ENCODE data around the gene MYO1D. TPM values are rescaled to one million over a fixed set of nuclear protein-coding genes. Genes with fewer than 3 reads are reported as not detected.

MYO1D gene
- total RNA-seq, 6 donors from 2014 or later: 63.0 to 139 (median 91.9) TPM

GRCh38 chr17:32479074-32479617 is 397.8 kb downstream of the MYO1D start:
- no peak overlapping the region for H3K4me3 ChIP-seq
- peaks cover 0 to 4% (median 0%) of the 10 kb centered on the region in 4 donors for H3K4me1 ChIP-seq
- ATAC-seq (ENCODE audit: low FRiP score in 2 of 2): no peak
- H3K27me3 ChIP-seq: no peaks in the 10 kb centered on the region
- H3K9me3 ChIP-seq: no peaks in the 10 kb centered on the region
- H3K36me3 ChIP-seq: peaks cover 33 to 85% (median 79%) of the 10 kb centered on the region in 4 donors
- no peak overlapping the region for H3K27ac ChIP-seq
- TF ChIP-seq CTCF (IDR thresholded peaks at IDR 0.05) (no peak), POLR2AphosphoS5 (IDR thresholded peaks at IDR 0.05) (no peak), EP300 (IDR thresholded peaks at IDR 0.05) (no peak), POLR2A (IDR thresholded peaks at IDR 0.05) (no peak)
- no peak for DNase-seq
- WGBS, 2 donors: 95 to 100% methylated on average over 5 of the region's 5 CpGs

DNA sequence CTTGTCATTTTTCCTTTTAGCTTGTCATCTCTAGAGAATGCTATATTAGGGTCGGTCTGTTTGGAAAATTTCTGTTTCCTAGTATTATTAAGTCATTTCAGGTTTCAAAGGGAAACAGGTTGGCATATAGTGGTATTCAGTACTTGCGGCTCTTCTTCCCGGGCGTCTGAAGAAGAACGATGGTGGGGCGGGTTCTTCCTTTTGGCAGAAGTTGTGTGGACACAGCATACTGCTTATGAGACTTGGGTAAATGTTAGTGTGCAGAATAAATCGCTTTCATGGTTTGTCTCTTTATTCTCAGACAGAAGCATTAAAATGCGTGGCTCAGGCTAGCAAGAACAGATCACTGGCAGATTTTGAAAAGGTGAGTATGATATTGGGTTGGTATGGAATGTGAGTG is 399.7 kb downstream of the MYO1D start:
- no peak overlapping the region for H3K4me3 ChIP-seq
- DNase-seq: no peak
- H3K27me3 ChIP-seq: no peaks in the 10 kb centered on the region
- ATAC-seq (ENCODE audit: low FRiP score in 2 of 2): no peak
- no peak for TF ChIP-seq CTCF (IDR thresholded peaks at IDR 0.05)
- TF ChIP-seq POLR2AphosphoS5 (IDR thresholded peaks at IDR 0.05): no peak
- TF ChIP-seq EP300 (IDR thresholded peaks at IDR 0.05): no peak
- TF ChIP-seq POLR2A (IDR thresholded peaks at IDR 0.05): no peak
- no peaks in the 10 kb centered on the region for H3K4me1 ChIP-seq
- no peak overlapping the region for H3K27ac ChIP-seq
- H3K9me3 ChIP-seq: no peaks in the 10 kb centered on the region
- H3K36me3 ChIP-seq: peaks cover 41 to 98% (median 92%) of the 10 kb centered on the region in 4 donors
- WGBS, 2 donors: 96 to 97% methylated on average over 8 of the region's 8 CpGs

- no peaks in the 10 kb centered on the region for H3K9me3 ChIP-seq
- H3K27ac ChIP-seq: no peak overlapping the region
- TF ChIP-seq POLR2AphosphoS5 (IDR thresholded peaks at IDR 0.05): no peak
- no peak for TF ChIP-seq EP300 (IDR thresholded peaks at IDR 0.05)
- TF ChIP-seq POLR2A (IDR thresholded peaks at IDR 0.05): no peak
- no peak for TF ChIP-seq CTCF (IDR thresholded peaks at IDR 0.05)
- no peaks in the 10 kb centered on the region for H3K27me3 ChIP-seq
- H3K4me3 ChIP-seq: no peak overlapping the region
- H3K36me3 ChIP-seq: peaks cover 48 to 98% (median 95%) of the 10 kb centered on the region in 4 donors
- H3K4me1 ChIP-seq: no peaks in the 10 kb centered on the region
- DNase-seq (no peak), ATAC-seq (ENCODE audit: low FRiP score in 2 of 2) (no peak)
- 87 to 94% methylated on average over 3 of the region's 3 CpGs for WGBS, 2 donors
Observed at GRCh38 chr17:32475258-32475657, 401.7 kb downstream of the MYO1D start.

DNA sequence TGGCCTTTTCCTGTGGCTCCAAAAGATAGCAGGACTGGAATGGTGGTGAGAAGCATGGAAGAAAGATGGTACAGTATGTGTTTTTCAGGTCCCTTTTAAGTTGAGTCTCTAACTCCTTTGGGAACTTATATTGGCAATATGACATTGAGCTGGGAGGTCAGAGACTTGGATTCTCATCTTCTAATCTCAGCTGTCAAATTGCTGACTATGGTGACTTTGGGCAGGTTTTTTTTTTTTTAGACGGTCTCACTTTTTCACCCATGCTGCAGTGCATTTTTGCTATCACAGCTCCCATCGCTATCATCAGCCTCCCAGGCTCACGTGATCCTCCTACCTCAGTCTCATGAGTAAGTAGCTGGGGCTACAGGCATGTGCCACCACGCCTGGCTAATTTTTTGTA is 405.3 kb downstream of the MYO1D start:
- WGBS, 2 donors: 84 to 91% methylated on average over 4 of the region's 4 CpGs
- no peak overlapping the region for H3K4me3 ChIP-seq
- no peaks in the 10 kb centered on the region for H3K4me1 ChIP-seq
- peaks cover 32 to 98% (median 92%) of the 10 kb centered on the region in 4 donors for H3K36me3 ChIP-seq
- no peak overlapping the region for H3K27ac ChIP-seq
- no peak for TF ChIP-seq POLR2AphosphoS5 (IDR thresholded peaks at IDR 0.05)
- TF ChIP-seq POLR2A (IDR thresholded peaks at IDR 0.05): no peak
- no peak for TF ChIP-seq EP300 (IDR thresholded peaks at IDR 0.05)
- no peak for TF ChIP-seq CTCF (IDR thresholded peaks at IDR 0.05)
- H3K27me3 ChIP-seq: no peaks in the 10 kb centered on the region
- DNase-seq (no peak), ATAC-seq (ENCODE audit: low FRiP score in 2 of 2) (no peak)
- H3K9me3 ChIP-seq: no peaks in the 10 kb centered on the region
